Activated CD4-positive, alpha-beta T cell treated with anti-CD3 and anti-CD28 coated beads for 36 hours (primary cell): ENCODE measurements around the gene TAF1L. TPM values are rescaled to one million over a fixed set of nuclear protein-coding genes. Genes with fewer than 3 reads are reported as not detected.
"Not testable (repeated sequence)": the region's sequence is repeated elsewhere in the genome, so short reads cannot be mapped to it uniquely, and the experiment has no call there.

Source experiments
- ATAC-seq: fragments of 200-7000 bp; cut with Tn5 transposase; one replicate; pipeline ENCODE4 v1.10.0; 2021; ENCODE audit warnings: mild to moderate bottlenecking, moderate library complexity
- CTCF ChIA-PET: fragments of 350-600 bp; sonication (Branson Sonifier 250); formaldehyde crosslinking; loops from one replicate; lab custom pipeline; 2021; ENCODE audit warnings: antibody characterized with exemption; lab: Charles Lee
- POLR2A ChIA-PET: fragments of 350-600 bp; sonication (Branson Sonifier 250); formaldehyde crosslinking; loops from one replicate; lab custom pipeline; 2021; ENCODE audit warnings: antibody characterized with exemption, inconsistent platforms; lab: Charles Lee
- DNase-seq: peaks from one replicate; pipeline ENCODE4 v3.0.0-alpha.2; 2020
- H3K27ac Mint-ChIP-seq: one replicate; pipeline ENCODE4 v1.8.0; 2021; ENCODE audit warnings: mixed read lengths
- H3K27me3 Mint-ChIP-seq: one replicate; pipeline ENCODE4 v1.8.0; 2021; ENCODE audit warnings: mixed read lengths
- H3K36me3 Mint-ChIP-seq: one replicate; pipeline ENCODE4 v1.8.0; 2021; ENCODE audit warnings: low read depth, mixed read lengths
- H3K4me1 Mint-ChIP-seq: one replicate; pipeline ENCODE4 v1.8.0; 2021; ENCODE audit warnings: mixed read lengths
- H3K4me3 Mint-ChIP-seq: one replicate; pipeline ENCODE4 v1.8.0; 2021; ENCODE audit warnings: mild to moderate bottlenecking, moderate library complexity, mixed read lengths
- H3K9me3 Mint-ChIP-seq: one replicate; pipeline ENCODE4 v1.8.0; 2021; ENCODE audit warnings: low read depth, mixed read lengths
- intact Hi-C, 2 experiments: fragments of 100-400 bp; cut with DNase I in 1 of 2; cut with micrococcal nuclease in 1 of 2; formaldehyde crosslinking; loops; one replicate each; pipeline versions ENCODE4 v1.14.2 to v1.15.1; 2022 to 2024; cut with DNase I, micrococcal nuclease
- total RNA-seq, 2 experiments: library from RNA; stranded (reverse); gene quantifications; one replicate each; pipeline ENCODE4 v1.2.3, GENCODE V29; 2021

Gene TAF1L, protein sequence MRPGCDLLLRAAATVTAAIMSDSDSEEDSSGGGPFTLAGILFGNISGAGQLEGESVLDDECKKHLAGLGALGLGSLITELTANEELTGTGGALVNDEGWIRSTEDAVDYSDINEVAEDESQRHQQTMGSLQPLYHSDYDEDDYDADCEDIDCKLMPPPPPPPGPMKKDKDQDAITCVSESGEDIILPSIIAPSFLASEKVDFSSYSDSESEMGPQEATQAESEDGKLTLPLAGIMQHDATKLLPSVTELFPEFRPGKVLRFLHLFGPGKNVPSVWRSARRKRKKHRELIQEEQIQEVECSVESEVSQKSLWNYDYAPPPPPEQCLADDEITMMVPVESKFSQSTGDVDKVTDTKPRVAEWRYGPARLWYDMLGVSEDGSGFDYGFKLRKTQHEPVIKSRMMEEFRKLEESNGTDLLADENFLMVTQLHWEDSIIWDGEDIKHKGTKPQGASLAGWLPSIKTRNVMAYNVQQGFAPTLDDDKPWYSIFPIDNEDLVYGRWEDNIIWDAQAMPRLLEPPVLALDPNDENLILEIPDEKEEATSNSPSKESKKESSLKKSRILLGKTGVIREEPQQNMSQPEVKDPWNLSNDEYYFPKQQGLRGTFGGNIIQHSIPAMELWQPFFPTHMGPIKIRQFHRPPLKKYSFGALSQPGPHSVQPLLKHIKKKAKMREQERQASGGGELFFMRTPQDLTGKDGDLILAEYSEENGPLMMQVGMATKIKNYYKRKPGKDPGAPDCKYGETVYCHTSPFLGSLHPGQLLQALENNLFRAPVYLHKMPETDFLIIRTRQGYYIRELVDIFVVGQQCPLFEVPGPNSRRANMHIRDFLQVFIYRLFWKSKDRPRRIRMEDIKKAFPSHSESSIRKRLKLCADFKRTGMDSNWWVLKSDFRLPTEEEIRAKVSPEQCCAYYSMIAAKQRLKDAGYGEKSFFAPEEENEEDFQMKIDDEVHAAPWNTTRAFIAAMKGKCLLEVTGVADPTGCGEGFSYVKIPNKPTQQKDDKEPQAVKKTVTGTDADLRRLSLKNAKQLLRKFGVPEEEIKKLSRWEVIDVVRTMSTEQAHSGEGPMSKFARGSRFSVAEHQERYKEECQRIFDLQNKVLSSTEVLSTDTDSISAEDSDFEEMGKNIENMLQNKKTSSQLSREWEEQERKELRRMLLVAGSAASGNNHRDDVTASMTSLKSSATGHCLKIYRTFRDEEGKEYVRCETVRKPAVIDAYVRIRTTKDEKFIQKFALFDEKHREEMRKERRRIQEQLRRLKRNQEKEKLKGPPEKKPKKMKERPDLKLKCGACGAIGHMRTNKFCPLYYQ (N-terminal part only)
- total RNA-seq: under 1 TPM in 1 of 2 experiments, not detected in 1; 0.02 TPM

DNA sequence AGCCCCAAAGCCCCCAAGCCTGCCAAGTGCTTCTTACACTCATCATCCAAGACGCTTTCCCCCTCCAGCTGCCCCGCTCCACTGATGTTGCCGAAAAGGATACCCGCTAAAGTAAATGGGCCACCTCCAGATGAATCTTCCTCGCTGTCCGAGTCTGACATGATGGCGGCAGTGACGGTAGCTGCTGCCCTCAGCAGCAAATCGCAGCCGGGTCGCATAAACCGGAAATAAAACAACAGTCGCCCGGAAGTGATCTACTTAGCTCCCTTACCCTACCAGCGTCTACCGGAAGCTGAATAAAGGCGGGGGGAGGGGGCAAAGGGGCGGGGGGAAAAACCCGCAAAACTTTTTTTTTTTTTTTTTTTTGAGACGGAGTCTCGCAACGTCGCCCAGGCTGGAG lies at the start of gene TAF1L:
Gene TAF1L, minus strand, starts transcription at position 308 of the 400 bp plus-strand sequence. Its CDS starts 90 bp downstream, at position 218.
- peaks cover 4% of the 10 kb centered on the region for H3K9me3 Mint-ChIP-seq
- intact Hi-C loops: no loop called here
- ATAC-seq (no peak), DNase-seq (no peak)
- POLR2A ChIA-PET: no interaction called here
- H3K36me3 Mint-ChIP-seq: no peaks in the 10 kb centered on the region
- CTCF ChIA-PET: no interaction called here
- H3K4me1 Mint-ChIP-seq: no peaks in the 10 kb centered on the region
- H3K27me3 Mint-ChIP-seq: peaks cover 6% of the 10 kb centered on the region
- H3K27ac Mint-ChIP-seq: no peak within 1 kb of the TSS
- H3K4me3 Mint-ChIP-seq: no peak within 1 kb of the TSS

DNA sequence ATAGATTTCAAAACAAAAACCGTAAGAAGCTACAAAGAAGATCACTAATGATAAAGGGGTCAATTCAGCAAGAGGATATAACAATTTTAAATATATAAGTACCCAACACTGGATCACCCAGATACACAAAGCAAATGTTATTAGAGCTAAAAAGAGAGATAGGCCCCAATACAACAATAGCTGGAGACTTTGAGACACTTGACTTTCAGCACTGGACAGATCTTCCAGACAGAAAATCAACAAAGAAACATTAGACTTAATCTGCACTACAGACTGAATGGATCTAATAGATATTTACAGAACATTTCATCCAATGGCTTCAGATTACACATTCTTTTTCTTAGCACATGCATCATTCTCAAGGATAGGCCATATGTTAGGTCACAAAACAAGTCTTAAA lies 46.3 kb upstream of the TAF1L start:
- Mint-ChIP-seq H3K36me3 (peaks cover 1% of the 10 kb centered on the region), H3K9me3 (peaks cover 9% of the 10 kb centered on the region), H3K27ac (no peak overlapping the region), H3K27me3 (peaks cover 8% of the 10 kb centered on the region), H3K4me3 (no peak overlapping the region), H3K4me1 (no peaks in the 10 kb centered on the region)
- ATAC-seq (no peak), DNase-seq (no peak)
- ChIA-PET CTCF (no interaction called here), POLR2A (no interaction called here)
- intact Hi-C loops: no loop called here

DNA sequence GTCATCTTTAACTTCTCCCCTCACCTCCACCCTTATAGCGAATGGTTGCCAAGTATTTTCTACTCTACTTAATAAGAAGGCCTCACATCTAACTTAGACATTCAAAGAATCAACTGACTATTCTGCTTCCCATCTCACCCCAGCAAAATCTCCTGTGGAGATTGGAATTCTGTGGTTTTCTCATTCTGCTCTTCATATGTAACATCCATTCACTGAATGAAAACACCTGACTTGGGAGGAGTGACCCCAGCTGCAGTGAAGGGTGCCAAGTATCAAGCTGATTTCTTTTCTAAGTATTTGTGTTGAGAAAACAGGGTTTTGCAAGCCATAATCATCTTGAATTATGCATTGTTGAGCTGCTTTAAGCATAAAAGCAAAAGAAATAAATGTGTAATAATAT lies 42.5 kb upstream of the TAF1L start:
- CTCF ChIA-PET: no interaction called here
- intact Hi-C loops: no loop called here
- POLR2A ChIA-PET: no interaction called here
- peaks cover 1% of the 10 kb centered on the region for H3K36me3 Mint-ChIP-seq
- H3K27ac Mint-ChIP-seq: no peak overlapping the region
- H3K4me1 Mint-ChIP-seq: no peaks in the 10 kb centered on the region
- H3K9me3 Mint-ChIP-seq: peaks cover 7% of the 10 kb centered on the region
- no peak overlapping the region for H3K4me3 Mint-ChIP-seq
- peaks cover 11% of the 10 kb centered on the region for H3K27me3 Mint-ChIP-seq
- no peak for DNase-seq
- no peak for ATAC-seq

DNA sequence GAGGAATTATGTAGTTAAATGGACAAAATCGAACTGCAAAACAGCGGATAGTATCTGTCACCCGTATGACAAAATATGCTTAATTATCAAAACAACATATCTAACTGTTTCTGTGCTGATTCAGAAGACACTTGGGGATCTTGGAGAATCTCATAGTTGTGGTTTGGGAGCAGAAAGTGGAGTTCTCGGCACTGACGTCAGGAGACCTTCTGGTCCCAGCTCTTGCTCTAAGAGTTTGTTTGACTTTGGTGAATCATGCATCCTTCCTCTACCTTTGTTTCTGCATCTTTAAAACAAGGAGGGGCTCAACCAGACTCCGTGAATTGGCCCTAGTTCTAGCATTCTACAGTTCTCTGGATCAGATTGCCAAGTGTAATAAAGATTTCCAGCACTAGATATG lies 37.0 kb upstream of the TAF1L start:
- H3K4me3 Mint-ChIP-seq: no peak overlapping the region
- POLR2A ChIA-PET: no interaction called here
- CTCF ChIA-PET: no interaction called here
- no peak for ATAC-seq
- intact Hi-C loops: no loop called here
- no peaks in the 10 kb centered on the region for H3K9me3 Mint-ChIP-seq
- no peak for DNase-seq
- H3K27ac Mint-ChIP-seq: no peak overlapping the region
- H3K4me1 Mint-ChIP-seq: no peaks in the 10 kb centered on the region
- H3K36me3 Mint-ChIP-seq: no peaks in the 10 kb centered on the region
- peaks cover 4% of the 10 kb centered on the region for H3K27me3 Mint-ChIP-seq

DNA sequence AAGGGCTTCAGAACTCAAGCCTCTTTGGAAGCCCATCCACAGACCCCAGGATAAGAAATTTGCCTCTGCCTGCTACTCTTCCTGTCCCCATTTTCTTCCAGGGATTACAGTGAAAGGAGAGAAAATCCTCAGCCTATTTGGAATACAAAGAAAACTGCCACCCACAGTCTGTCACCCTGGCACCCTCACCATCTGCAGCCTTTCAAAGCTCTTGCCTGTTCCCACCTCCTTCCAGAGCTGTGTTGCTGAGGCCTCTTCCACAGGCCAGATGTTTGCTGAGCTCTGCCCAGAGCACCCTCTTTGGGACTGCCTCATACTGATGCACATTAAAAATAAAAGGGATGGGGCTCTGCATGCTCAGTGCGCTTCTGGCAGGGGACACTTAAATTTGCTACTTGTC lies 35.9 kb upstream of the TAF1L start:
- no peak overlapping the region for H3K27ac Mint-ChIP-seq
- no peaks in the 10 kb centered on the region for H3K9me3 Mint-ChIP-seq
- H3K27me3 Mint-ChIP-seq: peaks cover 1% of the 10 kb centered on the region
- H3K4me1 Mint-ChIP-seq: no peaks in the 10 kb centered on the region
- DNase-seq (no peak), ATAC-seq (no peak)
- no peaks in the 10 kb centered on the region for H3K36me3 Mint-ChIP-seq
- ChIA-PET POLR2A (no interaction called here), CTCF (no interaction called here)
- H3K4me3 Mint-ChIP-seq: no peak overlapping the region
- intact Hi-C loops: no loop called here

DNA sequence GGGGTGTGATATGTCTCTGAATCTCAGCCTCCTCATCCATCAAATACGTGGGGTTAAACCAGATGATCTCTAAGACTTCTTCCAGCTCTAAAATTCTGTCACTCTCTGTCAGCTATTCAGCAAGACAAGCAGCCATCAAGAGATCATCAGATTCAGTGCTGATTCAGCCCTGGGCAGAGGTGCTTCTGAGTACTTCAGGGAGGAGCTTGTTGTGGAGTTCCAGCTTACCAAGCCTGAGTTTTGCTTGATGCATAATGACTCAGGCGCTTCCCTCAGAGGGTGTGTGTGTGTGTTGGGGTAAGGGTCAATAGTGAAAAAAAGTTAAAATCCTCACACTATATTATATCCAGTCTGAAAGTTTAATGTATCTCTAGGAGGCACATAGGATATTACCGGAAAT lies 29.6 kb upstream of the TAF1L start:
- H3K27ac Mint-ChIP-seq: no peak overlapping the region
- no peak overlapping the region for H3K4me3 Mint-ChIP-seq
- H3K36me3 Mint-ChIP-seq: no peaks in the 10 kb centered on the region
- ChIA-PET CTCF (interaction anchor here (0.8 kb wide), 1 partner anchor 60 kb away, joined by 3 read pairs; no protein-coding TSS in a partner anchor), POLR2A (no interaction called here)
- intact Hi-C loops: no loop called here
- peaks cover 5% of the 10 kb centered on the region for H3K27me3 Mint-ChIP-seq
- H3K4me1 Mint-ChIP-seq: no peaks in the 10 kb centered on the region
- peaks cover 2% of the 10 kb centered on the region for H3K9me3 Mint-ChIP-seq
- ATAC-seq: no peak
- no peak for DNase-seq

DNA sequence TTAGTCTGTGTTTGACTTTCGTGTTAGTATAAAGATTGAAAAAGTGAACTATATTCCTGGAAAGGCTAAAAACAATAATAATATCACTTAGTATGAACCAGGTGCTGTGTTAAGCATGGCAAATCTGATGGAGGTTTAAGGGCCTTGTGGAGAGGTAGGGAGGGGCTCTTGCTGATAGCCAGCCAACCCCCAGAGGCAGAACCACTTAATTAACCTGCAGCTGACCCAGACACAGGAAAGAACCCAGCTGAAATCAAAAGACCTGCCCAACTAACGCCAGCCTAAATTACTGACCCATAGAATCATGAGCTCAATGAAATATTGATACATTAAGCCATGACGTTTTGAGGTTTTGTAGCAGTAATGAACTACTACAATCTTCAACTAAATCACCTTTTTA lies 28.3 kb upstream of the TAF1L start:
- H3K27me3 Mint-ChIP-seq: peaks cover 5% of the 10 kb centered on the region

DNA sequence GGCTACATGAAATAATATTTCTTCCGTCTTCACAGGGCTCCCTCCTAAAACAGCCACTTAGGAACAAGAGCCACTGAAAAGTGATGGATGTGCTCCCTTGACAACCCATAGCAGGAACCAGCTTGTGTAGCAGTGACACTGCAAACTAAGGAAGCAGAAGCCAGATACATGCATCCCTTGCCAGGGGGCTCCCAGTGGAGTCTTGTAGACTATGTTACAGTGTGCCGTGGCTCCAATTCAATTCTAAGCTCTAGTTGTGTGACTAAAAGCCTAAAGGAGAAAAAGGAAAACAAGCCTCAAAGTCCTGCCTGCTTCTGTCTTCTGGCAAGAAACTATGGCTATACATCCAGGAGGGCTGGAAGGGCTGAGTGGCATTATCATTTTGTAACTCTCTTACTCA lies 12.2 kb upstream of the TAF1L start:
- intact Hi-C loops: no loop called here
- H3K4me1 Mint-ChIP-seq: no peaks in the 10 kb centered on the region
- peaks cover 9% of the 10 kb centered on the region for H3K9me3 Mint-ChIP-seq
- ChIA-PET POLR2A (interaction anchor here (0.8 kb wide), 1 partner anchor 269 kb away, joined by 3 read pairs; no protein-coding TSS in a partner anchor), CTCF (no interaction called here)
- ATAC-seq (no peak), DNase-seq (no peak)
- H3K4me3 Mint-ChIP-seq: no peak overlapping the region
- no peak overlapping the region for H3K27ac Mint-ChIP-seq
- no peaks in the 10 kb centered on the region for H3K36me3 Mint-ChIP-seq
- peaks cover 12% of the 10 kb centered on the region for H3K27me3 Mint-ChIP-seq

More for the DNA sequence above, 28.3 kb upstream of the TAF1L start:
- no peak overlapping the region for H3K4me3 Mint-ChIP-seq
- no peak overlapping the region for H3K27ac Mint-ChIP-seq
- H3K36me3 Mint-ChIP-seq: no peaks in the 10 kb centered on the region
- intact Hi-C loops: no loop called here
- CTCF ChIA-PET: no interaction called here
- ATAC-seq (no peak), DNase-seq (no peak)
- peaks cover 2% of the 10 kb centered on the region for H3K9me3 Mint-ChIP-seq
- H3K4me1 Mint-ChIP-seq: no peaks in the 10 kb centered on the region
- POLR2A ChIA-PET: no interaction called here

DNA sequence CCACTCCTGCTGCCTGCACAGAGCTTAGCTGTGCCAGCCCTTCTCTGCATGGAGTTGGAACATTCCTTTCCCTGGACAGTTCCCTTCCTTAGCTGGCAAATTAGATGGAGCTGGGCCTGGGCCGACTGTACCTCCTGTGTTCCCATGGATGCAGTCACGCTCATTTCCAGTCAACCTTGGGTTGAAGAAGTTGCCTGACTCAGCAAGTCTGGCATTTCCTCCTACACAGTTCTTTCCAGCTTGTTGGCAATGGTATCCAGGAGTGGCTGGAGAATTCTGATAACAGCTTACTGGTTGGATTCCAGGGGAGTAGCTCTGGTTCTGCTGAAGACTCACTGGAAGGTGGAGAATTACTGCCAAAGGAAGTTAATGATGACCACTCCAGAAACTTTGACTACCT lies 9.2 kb upstream of the TAF1L start:
- Mint-ChIP-seq H3K27ac (no peak overlapping the region), H3K9me3 (peaks cover 2% of the 10 kb centered on the region), H3K4me1 (no peaks in the 10 kb centered on the region), H3K27me3 (peaks cover 26% of the 10 kb centered on the region), H3K4me3 (no peak overlapping the region), H3K36me3 (no peaks in the 10 kb centered on the region)
- intact Hi-C loops: no loop called here
- POLR2A ChIA-PET: no interaction called here
- ATAC-seq (no peak), DNase-seq (no peak)
- CTCF ChIA-PET: interaction anchor here (0.5 to 0.9 kb wide), 3 partner anchors 9 to 40 kb away, joined by 3 read pairs; no protein-coding TSS in a partner anchor

DNA sequence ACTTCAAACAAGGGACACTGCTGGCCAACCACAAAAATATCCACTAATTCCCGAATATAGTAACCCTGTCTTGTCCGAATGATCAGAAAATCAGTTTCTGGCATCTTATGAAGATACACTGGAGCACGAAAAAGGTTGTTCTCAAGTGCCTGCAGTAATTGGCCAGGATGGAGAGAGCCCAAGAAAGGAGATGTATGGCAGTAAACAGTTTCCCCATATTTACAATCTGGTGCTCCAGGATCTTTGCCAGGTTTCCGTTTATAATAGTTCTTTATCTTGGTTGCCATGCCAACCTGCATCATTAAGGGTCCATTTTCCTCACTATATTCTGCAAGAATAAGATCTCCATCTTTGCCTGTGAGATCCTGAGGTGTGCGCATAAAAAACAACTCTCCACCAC lies 2.3 kb downstream of the TAF1L start:
- H3K27ac Mint-ChIP-seq, POLR2A ChIA-PET, H3K36me3 Mint-ChIP-seq, H3K9me3 Mint-ChIP-seq, H3K27me3 Mint-ChIP-seq, ATAC-seq, DNase-seq, H3K4me3 Mint-ChIP-seq, CTCF ChIA-PET, intact Hi-C loops, H3K4me1 Mint-ChIP-seq: not testable (repeated sequence)

DNA sequence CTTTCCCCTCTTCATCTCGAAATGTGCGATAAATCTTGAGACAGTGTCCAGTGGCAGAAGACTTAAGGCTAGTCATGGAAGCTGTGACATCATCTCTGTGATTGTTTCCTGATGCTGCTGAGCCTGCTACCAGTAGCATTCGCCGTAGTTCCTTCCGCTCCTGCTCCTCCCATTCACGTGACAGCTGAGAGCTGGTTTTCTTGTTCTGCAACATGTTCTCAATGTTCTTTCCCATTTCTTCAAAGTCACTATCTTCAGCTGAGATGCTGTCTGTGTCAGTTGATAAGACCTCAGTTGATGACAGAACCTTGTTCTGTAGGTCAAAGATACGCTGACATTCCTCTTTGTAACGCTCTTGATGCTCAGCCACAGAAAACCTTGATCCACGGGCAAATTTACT lies 3.5 kb downstream of the TAF1L start:
- Mint-ChIP-seq H3K9me3 (peaks cover 4% of the 10 kb centered on the region), H3K4me1 (no peaks in the 10 kb centered on the region), H3K27ac (no peak overlapping the region), H3K36me3 (no peaks in the 10 kb centered on the region), H3K27me3 (no peaks in the 10 kb centered on the region), H3K4me3 (no peak overlapping the region)
- ChIA-PET POLR2A (no interaction called here), CTCF (no interaction called here)
- intact Hi-C loops: no loop called here
- no peak for DNase-seq
- no peak for ATAC-seq
